Stimulated activated naive B cell treated with anti-CD40 and anti-IgM and Interleukin-4, amounts not matched to agents 10 μg/mL and 1 μg/mL and 100 μg/mL, for 72 hours (primary cell): ENCODE data around the gene KAT6B.

Source experiments
- ATAC-seq, 2 donors: fragments of 150-1000 bp; cut with Tn5 transposase; replicated peaks; 2 replicates each; pipeline ENCODE4 v1.10.0; 2021; ENCODE audit warnings: moderate library complexity in 1 of 2
- DNase-seq: peaks from one replicate; pipeline ENCODE4 v3.0.0; 2021
- H3K27ac Mint-ChIP-seq: one replicate; pipeline ENCODE4 v1.8.0; 2022; ENCODE audit warnings: mild to moderate bottlenecking, mixed read lengths
- H3K27me3 Mint-ChIP-seq, 2 donors: one replicate each; pipeline ENCODE4 v1.8.0; 2022; ENCODE audit warnings: mixed read lengths in 2 of 2
- H3K36me3 Mint-ChIP-seq, 2 donors: one replicate each; pipeline ENCODE4 v1.8.0; 2022; ENCODE audit warnings: mixed read lengths in 2 of 2, mild to moderate bottlenecking in 1 of 2
- H3K4me1 Mint-ChIP-seq, 2 donors: one replicate each; pipeline ENCODE4 v1.8.0; 2022; ENCODE audit warnings: mixed read lengths in 2 of 2, mild to moderate bottlenecking in 1 of 2
- H3K4me3 Mint-ChIP-seq, 2 donors: one replicate each; pipeline ENCODE4 v1.8.0; 2022; ENCODE audit warnings: mild to moderate bottlenecking in 2 of 2, mixed read lengths in 2 of 2, moderate library complexity in 1 of 2
- H3K9me3 Mint-ChIP-seq, 2 donors: one replicate each; pipeline ENCODE4 v1.8.0; 2022; ENCODE audit warnings: mixed read lengths in 2 of 2, mild to moderate bottlenecking in 1 of 2

The KAT6B gene

DNA sequence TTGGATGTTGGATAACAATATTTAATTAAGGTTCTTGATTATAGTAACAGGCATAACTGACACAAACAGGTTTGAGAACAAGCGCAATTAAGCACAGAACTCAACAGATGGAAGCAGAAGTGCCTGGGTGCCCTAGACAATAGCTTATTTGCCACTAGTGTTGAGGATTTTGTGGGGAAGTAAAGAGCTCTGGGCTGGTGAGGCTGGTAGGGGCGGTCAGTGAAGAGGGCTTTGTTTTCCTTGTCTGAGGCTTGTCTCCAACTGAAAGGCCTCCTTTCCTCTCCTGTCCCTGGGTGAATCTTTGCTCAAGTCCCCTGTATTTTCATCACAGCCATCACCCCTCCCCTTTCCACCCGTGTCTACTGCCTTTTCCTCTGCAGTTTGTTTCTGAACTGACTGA, 104.6 kb downstream of the KAT6B start:
- peak overlapping the region; percentile 14 for H3K27ac Mint-ChIP-seq
- DNase-seq (no peak), ATAC-seq (no peak)
- no peaks in the 10 kb centered on the region for H3K9me3 Mint-ChIP-seq
- H3K27me3 Mint-ChIP-seq = no peaks in the 10 kb centered on the region
- H3K4me3 Mint-ChIP-seq = no peak overlapping the region
- peaks cover 17 to 27% of the 10 kb centered on the region in 2 donors for H3K4me1 Mint-ChIP-seq
- peaks cover 0 to 11% of the 10 kb centered on the region in 2 donors for H3K36me3 Mint-ChIP-seq

DNA sequence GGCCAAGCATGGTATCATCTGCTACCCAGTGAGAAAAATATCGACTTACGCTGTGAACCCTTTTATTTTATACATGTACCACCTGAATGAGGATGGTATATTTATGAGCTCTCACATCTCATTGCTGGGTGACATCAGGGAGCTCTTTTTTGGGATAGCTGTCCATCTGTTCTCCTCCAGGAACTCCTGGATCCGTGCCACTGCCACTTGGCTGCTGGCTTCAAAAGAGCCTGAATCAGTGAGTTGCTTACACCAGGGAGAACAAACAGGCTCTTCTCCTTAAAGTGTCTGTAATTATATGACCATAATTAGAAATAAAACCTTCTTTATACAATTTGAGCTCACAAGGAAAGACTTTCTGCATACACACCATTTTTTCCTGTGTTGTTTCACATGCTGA, 106.2 kb downstream of the KAT6B start:
- ATAC-seq (no peak), DNase-seq (no peak)
- no peaks in the 10 kb centered on the region for H3K27me3 Mint-ChIP-seq
- no peak overlapping the region for H3K4me3 Mint-ChIP-seq
- H3K4me1 Mint-ChIP-seq = peaks cover 11 to 25% of the 10 kb centered on the region in 2 donors
- no peaks in the 10 kb centered on the region for H3K9me3 Mint-ChIP-seq
- H3K36me3 Mint-ChIP-seq = peaks cover 0 to 7% of the 10 kb centered on the region in 2 donors
- H3K27ac Mint-ChIP-seq = no peak overlapping the region

DNA sequence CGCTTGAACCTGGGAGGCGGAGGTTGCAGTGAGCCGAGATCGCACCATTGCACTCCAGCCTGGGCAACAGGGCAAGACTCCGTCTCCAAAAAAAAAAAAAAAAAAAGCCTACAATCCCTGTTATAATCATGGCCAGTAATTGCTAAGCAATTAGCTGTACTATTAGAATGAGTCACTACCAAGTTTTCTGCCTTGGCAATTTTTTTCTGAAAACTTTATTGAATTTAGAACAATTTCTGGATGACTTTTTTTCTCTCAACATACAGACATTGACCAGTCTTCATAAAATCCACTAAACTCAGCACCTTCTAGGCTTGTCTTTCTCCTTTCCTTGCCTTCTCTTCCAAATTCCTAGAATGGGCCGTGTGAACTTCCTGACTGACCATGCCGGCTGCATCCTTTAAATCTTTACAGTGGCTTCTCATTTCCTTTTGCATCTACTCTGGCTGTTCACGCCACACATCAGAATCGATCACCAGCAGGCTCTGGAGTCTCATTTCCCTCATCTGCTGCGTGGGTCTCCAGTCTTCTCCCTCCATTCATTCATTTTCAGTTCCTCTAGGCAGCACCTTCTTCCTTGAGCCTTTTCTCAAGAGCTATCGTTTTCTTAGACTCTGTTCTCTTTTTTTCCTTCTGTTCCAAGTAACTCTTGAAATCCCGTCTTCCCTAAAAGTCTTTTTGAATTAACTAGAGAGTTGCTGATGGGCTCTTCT, 107.9 kb downstream of the KAT6B start:
- Mint-ChIP-seq H3K27ac (no peak overlapping the region), H3K27me3 (no peaks in the 10 kb centered on the region), H3K36me3 (peaks cover 0 to 10% of the 10 kb centered on the region in 2 donors)

DNA sequence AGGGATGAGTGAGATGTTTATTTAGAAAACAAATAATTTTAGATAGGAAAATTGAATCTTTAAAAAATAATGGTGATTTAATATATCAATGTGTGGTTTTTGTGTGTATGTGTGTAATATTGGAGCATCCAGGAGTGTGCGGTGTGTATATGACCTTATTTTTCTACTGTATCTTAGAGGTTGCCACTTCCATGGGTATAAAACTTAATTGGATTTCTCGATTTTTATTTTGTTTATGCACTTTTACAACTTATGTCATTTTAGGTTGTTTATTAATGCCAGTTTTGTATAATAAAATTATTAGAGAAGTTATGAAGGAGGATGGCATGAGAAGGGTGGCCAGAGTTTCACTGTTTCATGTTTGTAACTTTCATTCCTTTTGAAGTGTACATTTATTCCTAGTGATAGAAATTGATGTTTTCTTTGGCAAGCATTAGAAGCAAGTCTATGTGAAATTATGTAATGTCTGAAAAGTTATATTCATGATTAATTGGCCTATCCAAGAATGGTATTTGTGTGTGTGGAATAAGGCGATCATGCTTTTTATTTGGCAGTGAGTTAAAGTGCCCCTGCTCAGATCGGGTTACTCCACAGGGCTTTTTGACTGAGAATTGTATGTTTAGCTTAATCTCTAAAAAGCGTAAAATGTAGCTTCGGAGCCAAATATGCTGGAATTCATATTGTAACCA, 110.3 kb downstream of the KAT6B start:
- peaks cover 0 to 13% of the 10 kb centered on the region in 2 donors for H3K36me3 Mint-ChIP-seq
- H3K4me3 Mint-ChIP-seq = no peak overlapping the region
- H3K27ac Mint-ChIP-seq = no peak overlapping the region
- no peaks in the 10 kb centered on the region for H3K27me3 Mint-ChIP-seq
- H3K9me3 Mint-ChIP-seq = no peaks in the 10 kb centered on the region
- peaks cover 15 to 36% of the 10 kb centered on the region in 2 donors for H3K4me1 Mint-ChIP-seq
- no peak for DNase-seq
- no peak for ATAC-seq

More for the DNA sequence above, 107.9 kb downstream of the KAT6B start:
- no peak for DNase-seq
- Mint-ChIP-seq H3K4me3 (no peak overlapping the region), H3K9me3 (no peaks in the 10 kb centered on the region), H3K4me1 (peaks cover 14 to 33% of the 10 kb centered on the region in 2 donors)
- ATAC-seq = peak; percentile 46 to 66

DNA sequence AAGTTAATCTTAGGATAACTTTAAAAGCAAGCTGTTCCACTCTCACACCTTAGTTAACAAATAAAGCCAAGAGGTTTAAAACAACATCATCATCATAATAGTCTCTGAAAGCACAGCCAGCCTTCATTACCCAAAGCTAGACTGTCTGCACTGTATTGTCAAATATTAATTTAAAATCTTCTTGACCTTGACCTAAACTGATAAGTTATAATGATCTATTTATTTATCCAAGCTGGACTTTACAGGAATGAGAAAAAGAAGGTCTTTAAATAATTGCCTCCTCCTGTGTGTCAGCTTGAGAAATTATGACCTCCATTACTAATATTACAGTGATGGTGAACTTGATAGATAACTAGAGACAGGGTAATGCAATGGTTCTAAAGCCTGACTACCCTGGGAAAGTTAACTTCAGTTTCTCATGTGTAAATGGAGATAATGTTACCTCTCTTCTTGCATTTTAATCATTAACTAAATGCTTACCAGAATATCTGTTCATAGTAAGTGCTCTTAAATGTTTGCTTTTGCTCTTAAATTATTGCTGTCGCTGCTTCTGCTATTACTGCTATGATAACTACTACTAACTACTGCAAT, 111.0 kb downstream of the KAT6B start:
- Mint-ChIP-seq H3K27me3 (no peaks in the 10 kb centered on the region), H3K4me3 (no peak overlapping the region), H3K9me3 (no peaks in the 10 kb centered on the region), H3K36me3 (peaks cover 0 to 11% of the 10 kb centered on the region in 2 donors), H3K4me1 (peaks cover 13 to 29% of the 10 kb centered on the region in 2 donors), H3K27ac (no peak overlapping the region)
- no peak for DNase-seq
- no peak for ATAC-seq

DNA sequence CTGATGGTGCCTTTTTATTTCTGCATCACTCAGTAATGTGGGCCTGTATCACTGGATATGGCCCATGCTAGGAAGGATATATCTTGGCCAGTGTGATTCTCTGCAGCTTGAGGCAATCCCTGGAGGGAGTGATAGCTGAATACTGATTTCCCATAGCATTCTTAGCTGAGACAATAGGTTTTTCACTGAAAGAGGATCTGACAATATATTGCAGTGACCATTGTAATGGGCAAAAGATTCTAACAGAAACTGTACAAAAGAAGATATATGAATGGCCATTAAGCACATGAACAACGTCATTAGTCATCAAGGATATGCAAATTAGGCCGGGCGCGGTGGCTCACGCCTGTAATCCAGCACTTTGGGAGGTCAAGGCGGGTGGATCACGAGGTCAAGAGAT, 117.8 kb downstream of the KAT6B start:
- Mint-ChIP-seq H3K4me3 (no peak overlapping the region), H3K4me1 (peaks cover 13 to 30% of the 10 kb centered on the region in 2 donors), H3K36me3 (peaks cover 0 to 22% of the 10 kb centered on the region in 2 donors), H3K9me3 (peaks cover 0 to 2% of the 10 kb centered on the region in 2 donors), H3K27me3 (no peaks in the 10 kb centered on the region), H3K27ac (no peak overlapping the region)
- no peak for DNase-seq
- ATAC-seq = no peak

DNA sequence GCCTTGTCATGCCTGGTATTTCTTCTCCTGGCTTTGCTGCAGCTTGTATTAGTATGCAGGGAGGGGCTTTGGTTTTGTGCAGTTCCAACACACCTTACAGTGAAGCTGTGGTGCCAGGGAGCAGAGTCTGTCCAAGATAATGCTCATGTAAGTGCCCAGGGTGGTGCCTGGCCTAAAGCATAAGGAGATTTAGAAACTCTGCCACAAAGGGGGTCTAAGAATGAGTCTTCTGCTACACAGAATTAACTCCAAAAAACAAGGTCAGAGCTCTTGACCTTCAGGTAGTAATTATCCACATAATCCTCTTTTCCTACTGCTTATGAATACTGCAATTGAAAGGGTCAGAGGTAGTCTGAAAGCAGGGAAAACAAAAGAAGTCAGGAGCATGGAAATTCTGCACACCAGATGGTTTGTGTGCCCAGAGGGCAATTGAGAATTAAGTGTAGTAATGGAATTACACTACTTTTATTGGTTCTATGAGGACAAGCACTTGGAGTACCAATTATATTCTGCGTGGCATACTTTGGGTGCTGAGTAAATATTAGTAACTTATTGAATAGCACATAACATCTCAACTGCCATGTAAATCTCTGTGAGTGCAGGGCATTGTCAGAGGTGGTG, 121.5 kb downstream of the KAT6B start:
- no peak for ATAC-seq
- H3K27me3 Mint-ChIP-seq = no peaks in the 10 kb centered on the region
- peaks cover 0 to 2% of the 10 kb centered on the region in 2 donors for H3K9me3 Mint-ChIP-seq
- H3K27ac Mint-ChIP-seq = peak overlapping the region; percentile 34
- no peak overlapping the region for H3K4me3 Mint-ChIP-seq
- DNase-seq = no peak
- peaks cover 2 to 27% of the 10 kb centered on the region in 2 donors for H3K36me3 Mint-ChIP-seq
- peaks cover 22 to 40% of the 10 kb centered on the region in 2 donors for H3K4me1 Mint-ChIP-seq

DNA sequence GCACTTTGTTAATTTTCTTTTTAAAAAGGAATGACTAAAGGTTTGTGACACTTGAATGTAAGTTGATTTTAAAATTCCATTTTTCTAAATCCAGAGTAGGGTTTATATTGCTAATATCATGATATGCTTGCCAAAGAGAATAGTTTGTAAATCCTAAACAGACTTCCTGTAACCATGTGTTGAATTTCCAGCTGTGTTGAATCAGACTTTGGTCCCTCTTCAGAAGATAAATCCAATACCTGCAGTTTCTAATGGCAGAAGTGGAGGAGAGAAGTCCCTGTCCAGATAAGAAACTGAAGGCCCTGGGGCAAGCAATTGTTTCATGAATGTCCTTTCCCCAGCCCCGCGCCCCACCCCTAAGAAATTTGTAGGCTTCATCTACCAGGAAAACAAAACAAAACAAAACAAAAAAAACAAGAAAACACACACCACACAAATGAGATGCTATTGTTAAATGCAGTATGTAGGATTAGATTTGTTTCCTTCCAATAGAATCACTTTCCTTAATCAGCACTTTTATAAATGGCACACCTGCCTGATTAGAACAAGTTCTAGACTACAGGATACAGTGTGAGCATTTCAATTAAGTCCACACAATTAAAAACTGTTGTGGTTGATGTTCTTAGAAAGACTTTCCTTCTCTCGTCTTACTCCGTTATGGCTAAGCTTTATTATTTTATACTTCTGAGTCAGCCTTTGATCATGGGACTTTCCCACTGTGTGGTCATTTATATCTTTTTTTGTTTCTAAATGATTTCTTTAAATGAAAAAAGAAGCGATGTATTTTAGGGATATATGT, 122.8 kb downstream of the KAT6B start:
- Mint-ChIP-seq H3K4me3 (no peak overlapping the region), H3K27me3 (no peaks in the 10 kb centered on the region), H3K27ac (no peak overlapping the region), H3K4me1 (peaks cover 25 to 50% of the 10 kb centered on the region in 2 donors), H3K36me3 (peaks cover 2 to 21% of the 10 kb centered on the region in 2 donors), H3K9me3 (peaks cover 0 to under 1% of the 10 kb centered on the region in 2 donors)
- ATAC-seq (peak; percentile 45 to 60), DNase-seq (no peak)

DNA sequence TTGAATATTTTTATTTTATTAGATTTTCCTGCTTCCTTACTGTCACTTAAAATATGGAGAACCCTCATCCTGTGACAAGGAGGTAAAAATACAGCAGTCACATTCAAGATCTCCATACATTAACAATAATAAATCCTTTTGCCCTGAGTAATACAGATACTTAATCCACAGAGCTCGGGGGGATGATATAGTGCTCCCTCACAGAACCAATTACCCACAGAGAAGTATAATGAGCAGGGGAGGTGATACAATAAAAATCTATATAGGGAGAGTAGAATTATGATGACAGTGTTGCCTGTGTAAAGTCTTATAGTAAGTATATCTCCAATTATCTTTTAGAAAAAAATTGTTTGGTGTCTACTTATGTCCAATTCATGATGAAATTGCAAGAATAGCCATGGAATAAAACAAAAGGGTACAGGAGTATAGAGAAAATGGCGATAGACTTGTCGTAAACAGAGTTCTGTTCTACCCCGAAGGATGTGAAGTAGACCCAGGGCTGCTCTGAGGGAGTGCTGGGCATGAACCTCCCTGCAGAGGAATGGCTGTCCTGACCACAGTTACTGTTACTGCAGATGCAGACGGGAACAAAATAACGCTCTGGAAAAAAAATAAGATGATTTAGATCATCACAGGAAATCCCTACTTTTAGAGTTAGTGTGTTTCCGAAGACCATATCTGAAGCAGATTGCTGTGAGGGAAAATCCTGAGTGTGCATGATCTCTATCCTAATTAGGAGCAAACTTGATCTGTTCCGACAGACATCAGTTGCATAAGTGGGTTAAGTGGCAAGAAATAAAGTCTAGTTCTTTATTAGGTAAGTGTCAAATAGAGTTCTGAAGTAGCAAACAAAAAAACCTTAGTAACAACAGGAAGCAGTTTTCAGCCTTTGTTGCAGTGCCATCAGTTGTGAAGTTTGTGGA, 123.7 kb downstream of the KAT6B start:
- DNase-seq (no peak), ATAC-seq (no peak)
- Mint-ChIP-seq H3K27ac (no peak overlapping the region), H3K4me1 (peaks cover 25 to 56% of the 10 kb centered on the region in 2 donors), H3K36me3 (peaks cover 2 to 17% of the 10 kb centered on the region in 2 donors), H3K27me3 (no peaks in the 10 kb centered on the region), H3K4me3 (no peak overlapping the region), H3K9me3 (no peaks in the 10 kb centered on the region)

DNA sequence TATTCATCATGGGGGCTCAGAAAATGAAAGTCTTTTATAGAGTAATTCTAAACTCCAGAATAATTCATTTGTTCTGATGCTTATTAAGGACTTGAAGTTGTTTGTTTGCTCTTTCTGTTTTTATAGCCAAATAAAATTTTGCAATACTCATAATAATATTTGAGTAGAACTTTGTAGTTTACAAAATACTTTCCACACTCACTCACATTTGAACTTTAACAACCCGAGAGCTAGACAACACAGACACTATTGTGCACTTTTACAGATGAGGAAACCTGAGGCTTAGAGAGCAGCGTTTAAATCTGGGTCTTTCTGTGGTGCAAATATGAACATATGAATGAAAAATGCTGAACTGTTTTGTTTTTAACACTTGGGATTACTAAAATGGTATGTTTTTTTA, 126.8 kb downstream of the KAT6B start:
- Mint-ChIP-seq H3K27ac (no peak overlapping the region), H3K4me1 (peaks cover 17 to 39% of the 10 kb centered on the region in 2 donors), H3K36me3 (peaks cover 2 to 13% of the 10 kb centered on the region in 2 donors), H3K9me3 (no peaks in the 10 kb centered on the region), H3K27me3 (no peaks in the 10 kb centered on the region), H3K4me3 (no peak overlapping the region)
- no peak for DNase-seq
- no peak for ATAC-seq

DNA sequence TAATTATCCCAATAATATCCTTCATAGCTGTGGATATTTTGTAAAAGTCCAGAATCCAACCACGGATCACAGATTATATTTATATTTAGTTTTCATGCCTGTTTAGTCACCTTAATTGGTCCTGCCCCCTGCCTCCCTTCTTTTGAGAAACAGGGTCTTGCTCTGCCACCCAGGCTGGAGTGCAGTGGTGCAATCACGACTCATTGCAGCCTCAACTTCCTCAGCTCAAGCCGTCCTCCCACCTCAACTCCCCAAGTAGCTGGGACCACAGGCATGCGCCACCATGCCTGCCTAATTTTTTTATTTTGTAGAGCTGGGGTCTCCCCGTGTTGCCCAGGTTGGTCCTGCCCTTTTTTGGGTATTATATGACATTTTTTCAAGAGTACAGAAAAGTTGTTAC, 129.4 kb downstream of the KAT6B start:
- Mint-ChIP-seq H3K27ac (no peak overlapping the region), H3K36me3 (peaks cover 2 to 9% of the 10 kb centered on the region in 2 donors), H3K4me3 (no peak overlapping the region), H3K27me3 (no peaks in the 10 kb centered on the region), H3K9me3 (no peaks in the 10 kb centered on the region), H3K4me1 (peaks cover 9 to 22% of the 10 kb centered on the region in 2 donors)
- DNase-seq (no peak), ATAC-seq (no peak)

DNA sequence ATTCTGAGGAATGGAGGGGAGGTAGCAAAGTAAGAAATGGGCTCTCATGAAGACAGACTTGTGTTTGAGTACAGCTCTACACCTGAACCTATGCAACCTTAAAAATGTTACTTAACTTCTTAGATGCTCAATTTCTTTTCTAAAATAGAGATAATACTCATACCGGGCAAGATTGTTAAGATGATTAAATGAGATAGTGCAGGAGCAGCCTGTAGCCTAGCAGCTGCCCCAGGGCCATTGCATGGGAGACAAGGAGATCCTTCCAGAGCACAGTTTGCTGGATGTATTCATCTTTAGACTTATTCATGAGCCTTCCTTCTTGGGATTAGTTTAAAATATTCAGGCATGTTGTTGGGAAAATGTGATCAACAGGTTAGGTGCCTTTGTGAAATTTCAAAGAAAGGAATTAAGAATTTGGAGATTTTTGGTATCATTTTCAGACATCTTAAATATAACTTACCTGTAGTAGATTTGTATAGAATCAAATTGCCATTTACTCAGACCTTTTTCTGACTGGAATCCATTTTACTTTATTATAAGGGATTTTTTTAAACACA, 130.2 kb downstream of the KAT6B start:
- H3K4me1 Mint-ChIP-seq = peaks cover 9 to 22% of the 10 kb centered on the region in 2 donors
- no peak for ATAC-seq
- H3K9me3 Mint-ChIP-seq = no peaks in the 10 kb centered on the region
- no peak for DNase-seq
- H3K27me3 Mint-ChIP-seq = no peaks in the 10 kb centered on the region
- H3K27ac Mint-ChIP-seq = no peak overlapping the region
- H3K4me3 Mint-ChIP-seq = no peak overlapping the region
- peaks cover 3 to 5% of the 10 kb centered on the region in 2 donors for H3K36me3 Mint-ChIP-seq
